Measurements from ENCODE around the gene SLC17A7.

SLC17A7 gene

GRCh38 chr19:49415810-49416200 lies 25.5 kb downstream of the SLC17A7 start:
- H3K27ac ChIP-seq, result no peak overlapping the region
- TF ChIP-seq CTCF (IDR thresholded peaks at IDR 0.05), result no peak
- no peaks in the 10 kb centered on the region for H3K36me3 ChIP-seq
- H3K4me1 ChIP-seq (ENCODE audit: control insufficient read depth in 1 of 2, insufficient read depth in 1 of 2, low read depth in 1 of 2, low read length in 1 of 2), result peaks cover 6% of the 10 kb centered on the region in 2 experiments
- H3K4me3 ChIP-seq (ENCODE audit: low read depth in 1 of 2, low read length in 1 of 2), result no peak overlapping the region
- peaks cover 23% of the 10 kb centered on the region for H3K27me3 ChIP-seq
- no peaks in the 10 kb centered on the region for H3K9me3 ChIP-seq

GRCh38 chr19:49415102-49415809 lies 26.1 kb downstream of the SLC17A7 start:
- Histone ChIP-seq H3K36me3 (no peaks in the 10 kb centered on the region), H3K4me1 (ENCODE audit: control insufficient read depth in 1 of 2, insufficient read depth in 1 of 2, low read depth in 1 of 2, low read length in 1 of 2) (peaks cover 6% of the 10 kb centered on the region in 2 experiments), H3K27ac (no peak overlapping the region), H3K9me3 (no peaks in the 10 kb centered on the region), H3K4me3 (ENCODE audit: low read depth in 1 of 2, low read length in 1 of 2) (no peak overlapping the region), H3K27me3 (peaks cover 17% of the 10 kb centered on the region)
- no peak for TF ChIP-seq CTCF (IDR thresholded peaks at IDR 0.05)

GRCh38 chr19:49414256-49414655 lies 27.1 kb downstream of the SLC17A7 start:
- H3K27me3 ChIP-seq, result peaks cover 7% of the 10 kb centered on the region
- H3K4me3 ChIP-seq (ENCODE audit: low read depth in 1 of 2, low read length in 1 of 2), result no peak overlapping the region

GRCh38 chr19:49413348-49413747 lies 28.0 kb downstream of the SLC17A7 start:
- Histone ChIP-seq H3K4me1 (ENCODE audit: control insufficient read depth in 1 of 2, insufficient read depth in 1 of 2, low read depth in 1 of 2, low read length in 1 of 2) (peaks cover 19 to 22% of the 10 kb centered on the region in 2 experiments), H3K27ac (no peak overlapping the region), H3K4me3 (ENCODE audit: low read depth in 1 of 2, low read length in 1 of 2) (no peak overlapping the region), H3K36me3 (no peaks in the 10 kb centered on the region), H3K9me3 (no peaks in the 10 kb centered on the region), H3K27me3 (no peaks in the 10 kb centered on the region)
- no peak for TF ChIP-seq CTCF (IDR thresholded peaks at IDR 0.05)

More at GRCh38 chr19:49414256-49414655, 27.1 kb downstream of the SLC17A7 start:
- no peaks in the 10 kb centered on the region for H3K36me3 ChIP-seq
- no peak overlapping the region for H3K27ac ChIP-seq
- H3K9me3 ChIP-seq, result no peaks in the 10 kb centered on the region
- peaks cover 15% of the 10 kb centered on the region in 2 experiments for H3K4me1 ChIP-seq (ENCODE audit: control insufficient read depth in 1 of 2, insufficient read depth in 1 of 2, low read depth in 1 of 2, low read length in 1 of 2)
- TF ChIP-seq CTCF (IDR thresholded peaks at IDR 0.05), result no peak

- Histone ChIP-seq H3K27ac (no peak overlapping the region), H3K36me3 (no peaks in the 10 kb centered on the region), H3K27me3 (no peaks in the 10 kb centered on the region), H3K9me3 (no peaks in the 10 kb centered on the region), H3K4me3 (ENCODE audit: low read depth in 1 of 2, low read length in 1 of 2) (no peak overlapping the region), H3K4me1 (ENCODE audit: control insufficient read depth in 1 of 2, insufficient read depth in 1 of 2, low read depth in 1 of 2, low read length in 1 of 2) (peaks cover 12 to 16% of the 10 kb centered on the region in 2 experiments)
- no peak for TF ChIP-seq CTCF (IDR thresholded peaks at IDR 0.05)
Measured at GRCh38 chr19:49411681-49412326, 29.5 kb downstream of the SLC17A7 start.

All from neutrophil (primary cell).